Panc1 (cell line): ENCODE results near the gene HEATR5A.

Experiments
- POLR2AphosphoS5 ChIP-seq: IDR thresholded peaks from 2 replicates; pipeline ENCODE4 v1.6.1; 2012; ENCODE audit warnings: mild to moderate bottlenecking, low read depth, low read length, moderate library complexity
- SIN3A ChIP-seq: IDR thresholded peaks from 2 replicates; pipeline ENCODE4 v1.6.1; 2012; ENCODE audit warnings: low read depth, mild to moderate bottlenecking, low read length, moderate library complexity, borderline replicate concordance; ENCODE audit not compliant: insufficient read depth
- TCF7L2 ChIP-seq: IDR thresholded peaks from 2 replicates; pipeline ENCODE4 v1.6.1; 2011; ENCODE audit warnings: mild to moderate bottlenecking, low read depth, low read length, inconsistent platforms
- TF ChIP-seq, protein P1 (sequence below): fragments of 450-650 bp; IDR thresholded peaks from 2 replicates; pipeline ENCODE4 v1.5.1; 2017; ENCODE audit warnings: mild to moderate bottlenecking
- TF ChIP-seq, protein P2 (sequence below), 2 experiments: IDR thresholded peaks; 2 replicates each; pipeline ENCODE4 v1.6.1; 2011 to 2012; ENCODE audit warnings: low read depth in 2 of 2, control low read depth in 1 of 2, low read length in 1 of 2, mild to moderate bottlenecking in 1 of 2, moderate library complexity in 1 of 2; ENCODE audit not compliant: insufficient read depth in 1 of 2

DNA sequence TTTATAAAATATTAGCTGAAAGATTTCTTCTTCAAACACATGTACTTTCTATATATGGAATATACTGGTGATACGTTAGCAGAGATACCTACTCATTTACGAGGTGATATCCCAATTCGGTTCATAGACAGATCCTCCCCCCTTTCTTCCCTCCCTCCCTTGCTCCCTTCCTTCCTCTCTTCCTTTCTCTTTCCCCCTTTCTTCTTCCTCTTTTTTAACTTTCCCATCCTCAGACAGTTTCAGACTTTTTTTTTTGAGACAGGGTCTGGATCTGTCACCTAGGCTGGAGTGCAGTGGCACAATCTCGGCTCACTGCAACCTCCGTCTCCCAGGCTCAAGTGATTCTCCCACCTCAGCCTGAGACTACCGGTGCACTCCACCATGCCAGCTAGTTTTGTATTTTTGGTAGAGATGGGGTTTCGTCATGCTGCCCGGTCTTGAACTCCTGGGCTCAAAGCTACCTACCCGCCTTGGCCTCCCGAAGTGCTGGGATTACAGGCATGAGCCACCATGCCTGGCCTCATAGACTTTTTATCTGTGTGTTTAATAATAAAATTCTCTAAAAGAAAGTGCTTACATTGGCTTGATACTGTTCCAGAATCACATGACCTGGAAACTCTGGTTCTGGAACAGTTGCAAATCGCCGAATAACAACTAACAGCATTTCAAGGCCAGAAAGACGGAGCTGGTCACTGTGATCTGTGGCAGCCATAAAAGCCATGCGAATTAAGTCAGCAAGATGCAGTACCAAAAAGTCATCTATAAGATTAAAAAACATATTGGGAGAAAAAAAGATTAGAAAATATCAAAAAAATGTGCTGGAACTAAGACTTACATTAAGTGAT is 99.2 kb downstream of the HEATR5A start:
- TF ChIP-seq, protein P1, sequence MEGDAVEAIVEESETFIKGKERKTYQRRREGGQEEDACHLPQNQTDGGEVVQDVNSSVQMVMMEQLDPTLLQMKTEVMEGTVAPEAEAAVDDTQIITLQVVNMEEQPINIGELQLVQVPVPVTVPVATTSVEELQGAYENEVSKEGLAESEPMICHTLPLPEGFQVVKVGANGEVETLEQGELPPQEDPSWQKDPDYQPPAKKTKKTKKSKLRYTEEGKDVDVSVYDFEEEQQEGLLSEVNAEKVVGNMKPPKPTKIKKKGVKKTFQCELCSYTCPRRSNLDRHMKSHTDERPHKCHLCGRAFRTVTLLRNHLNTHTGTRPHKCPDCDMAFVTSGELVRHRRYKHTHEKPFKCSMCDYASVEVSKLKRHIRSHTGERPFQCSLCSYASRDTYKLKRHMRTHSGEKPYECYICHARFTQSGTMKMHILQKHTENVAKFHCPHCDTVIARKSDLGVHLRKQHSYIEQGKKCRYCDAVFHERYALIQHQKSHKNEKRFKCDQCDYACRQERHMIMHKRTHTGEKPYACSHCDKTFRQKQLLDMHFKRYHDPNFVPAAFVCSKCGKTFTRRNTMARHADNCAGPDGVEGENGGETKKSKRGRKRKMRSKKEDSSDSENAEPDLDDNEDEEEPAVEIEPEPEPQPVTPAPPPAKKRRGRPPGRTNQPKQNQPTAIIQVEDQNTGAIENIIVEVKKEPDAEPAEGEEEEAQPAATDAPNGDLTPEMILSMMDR, result no peak
- TF ChIP-seq POLR2AphosphoS5 (no peak), SIN3A (no peak), TCF7L2 (no peak)
- TF ChIP-seq, protein P2, sequence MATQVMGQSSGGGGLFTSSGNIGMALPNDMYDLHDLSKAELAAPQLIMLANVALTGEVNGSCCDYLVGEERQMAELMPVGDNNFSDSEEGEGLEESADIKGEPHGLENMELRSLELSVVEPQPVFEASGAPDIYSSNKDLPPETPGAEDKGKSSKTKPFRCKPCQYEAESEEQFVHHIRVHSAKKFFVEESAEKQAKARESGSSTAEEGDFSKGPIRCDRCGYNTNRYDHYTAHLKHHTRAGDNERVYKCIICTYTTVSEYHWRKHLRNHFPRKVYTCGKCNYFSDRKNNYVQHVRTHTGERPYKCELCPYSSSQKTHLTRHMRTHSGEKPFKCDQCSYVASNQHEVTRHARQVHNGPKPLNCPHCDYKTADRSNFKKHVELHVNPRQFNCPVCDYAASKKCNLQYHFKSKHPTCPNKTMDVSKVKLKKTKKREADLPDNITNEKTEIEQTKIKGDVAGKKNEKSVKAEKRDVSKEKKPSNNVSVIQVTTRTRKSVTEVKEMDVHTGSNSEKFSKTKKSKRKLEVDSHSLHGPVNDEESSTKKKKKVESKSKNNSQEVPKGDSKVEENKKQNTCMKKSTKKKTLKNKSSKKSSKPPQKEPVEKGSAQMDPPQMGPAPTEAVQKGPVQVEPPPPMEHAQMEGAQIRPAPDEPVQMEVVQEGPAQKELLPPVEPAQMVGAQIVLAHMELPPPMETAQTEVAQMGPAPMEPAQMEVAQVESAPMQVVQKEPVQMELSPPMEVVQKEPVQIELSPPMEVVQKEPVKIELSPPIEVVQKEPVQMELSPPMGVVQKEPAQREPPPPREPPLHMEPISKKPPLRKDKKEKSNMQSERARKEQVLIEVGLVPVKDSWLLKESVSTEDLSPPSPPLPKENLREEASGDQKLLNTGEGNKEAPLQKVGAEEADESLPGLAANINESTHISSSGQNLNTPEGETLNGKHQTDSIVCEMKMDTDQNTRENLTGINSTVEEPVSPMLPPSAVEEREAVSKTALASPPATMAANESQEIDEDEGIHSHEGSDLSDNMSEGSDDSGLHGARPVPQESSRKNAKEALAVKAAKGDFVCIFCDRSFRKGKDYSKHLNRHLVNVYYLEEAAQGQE (IDR thresholded peaks at IDR 0.05; ENCODE audit: insufficient read depth in 1 of 2, low read depth in 2 of 2, low read length in 1 of 2), result no peak
